NT2/D1 (cell line): ENCODE results near the gene PLEKHH2.

Experiments
- SUZ12 ChIP-seq: IDR thresholded peaks from 2 replicates; pipeline ENCODE4 v1.6.1; 2011; ENCODE audit not compliant: insufficient read length, insufficient read depth; ENCODE audit errors: extremely low read depth
- YY1 ChIP-seq: IDR thresholded peaks from 2 replicates; pipeline ENCODE4 v1.6.1; 2011; ENCODE audit not compliant: insufficient read length, insufficient read depth
- ZNF274 ChIP-seq: IDR thresholded peaks from 2 replicates; pipeline ENCODE4 v1.6.1; 2011; ENCODE audit warnings: mild to moderate bottlenecking, low read depth, low read length

- TF ChIP-seq ZNF274 (no peak), YY1 (no peak), SUZ12 (no peak)
These were observed 169.6 kb downstream of the PLEKHH2 start for GRCh38 chr2:43806719-43807031.
